ENCODE measurements around the gene SIN3B.
"Not testable (repeated sequence)": the region's sequence is repeated elsewhere in the genome, so short reads cannot be mapped to it uniquely, and the experiment has no call there.

SIN3B gene

DNA sequence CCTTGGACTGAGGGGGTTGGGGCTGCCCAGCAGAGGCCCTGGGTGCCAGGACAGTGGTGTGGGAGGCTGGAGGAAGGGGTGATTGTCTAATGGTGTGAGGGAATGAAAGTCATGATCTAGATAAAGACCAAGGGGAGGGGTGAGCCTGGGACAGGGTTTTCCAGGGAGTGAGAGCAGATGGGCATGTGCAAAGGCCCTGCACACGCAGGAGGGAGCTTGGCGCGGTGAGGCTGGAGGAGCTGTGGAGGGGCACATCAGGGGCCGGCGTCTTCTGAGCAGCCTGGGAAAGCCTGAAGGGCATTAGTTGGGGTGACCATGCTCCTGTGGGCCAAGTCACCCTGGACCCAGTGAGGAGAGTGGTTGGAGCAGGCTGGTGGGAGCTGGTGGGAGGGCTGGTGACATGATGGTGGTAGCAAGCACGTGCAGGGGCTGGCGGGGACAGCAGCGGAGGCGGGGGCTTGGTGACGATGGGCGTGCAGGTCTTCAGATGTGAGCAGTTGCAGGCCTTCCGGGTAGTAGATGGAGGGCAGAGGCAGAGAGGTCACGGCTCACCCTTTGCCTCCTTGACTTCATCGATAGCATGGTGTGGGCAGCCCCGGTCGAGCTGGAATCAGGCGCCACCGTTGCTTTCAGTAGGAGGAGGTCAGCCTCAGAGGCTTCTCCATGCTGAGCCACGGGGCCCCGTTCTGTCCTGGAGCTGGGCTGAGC is 39.4 kb downstream of the SIN3B start:
- no peak for DNase-seq (ENCODE audit: low read depth)

DNA sequence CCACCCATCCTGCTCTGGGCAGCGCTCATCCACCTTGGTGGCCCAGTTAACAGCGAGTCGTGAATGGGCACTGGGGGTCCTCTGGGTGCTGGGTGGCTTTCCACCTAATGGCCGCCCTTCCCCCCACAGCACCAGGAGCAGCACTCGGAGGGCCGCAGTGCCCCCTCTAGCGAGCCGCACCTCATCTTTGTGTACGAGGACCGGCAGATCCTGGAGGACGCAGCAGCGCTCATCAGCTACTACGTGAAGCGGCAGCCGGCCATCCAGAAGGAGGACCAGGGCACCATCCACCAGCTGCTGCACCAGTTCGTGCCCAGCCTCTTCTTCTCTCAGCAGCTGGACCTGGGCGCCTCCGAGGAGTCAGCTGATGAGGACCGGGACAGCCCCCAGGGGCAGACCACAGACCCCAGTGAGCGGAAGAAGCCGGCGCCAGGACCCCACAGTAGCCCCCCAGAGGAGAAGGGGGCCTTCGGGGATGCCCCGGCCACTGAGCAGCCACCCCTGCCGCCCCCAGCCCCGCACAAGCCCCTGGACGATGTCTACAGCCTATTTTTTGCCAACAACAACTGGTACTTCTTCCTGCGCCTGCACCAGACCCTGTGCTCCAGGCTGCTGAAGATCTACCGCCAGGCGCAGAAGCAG is 40.3 kb downstream of the SIN3B start:
- DNase-seq (ENCODE audit: low read depth): no peak

DNA sequence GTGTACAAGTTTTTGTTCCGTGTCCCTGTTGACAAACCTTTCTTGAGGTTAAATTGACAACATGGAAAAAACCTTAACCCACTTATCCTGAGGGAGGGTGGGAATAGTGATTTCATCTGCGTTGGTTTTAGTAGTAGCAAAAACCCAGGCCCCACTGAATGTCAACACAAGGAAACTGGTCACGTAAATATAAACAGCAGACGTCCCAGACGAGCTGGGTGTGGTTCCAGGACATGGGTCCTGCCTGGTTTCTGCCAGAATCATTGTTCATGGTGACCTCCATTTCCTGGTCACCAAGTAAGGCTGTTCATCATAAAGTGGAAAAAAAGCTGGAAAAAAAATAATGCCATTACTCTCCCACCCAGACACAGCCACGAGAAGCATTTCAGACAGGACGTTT is 42.7 kb downstream of the SIN3B start:
- no peak for DNase-seq (ENCODE audit: low read depth)

- DNase-seq (ENCODE audit: low read depth): no peak
Measured at GRCh38 chr19:16872728-16873127, 43.5 kb downstream of the SIN3B start.

DNA sequence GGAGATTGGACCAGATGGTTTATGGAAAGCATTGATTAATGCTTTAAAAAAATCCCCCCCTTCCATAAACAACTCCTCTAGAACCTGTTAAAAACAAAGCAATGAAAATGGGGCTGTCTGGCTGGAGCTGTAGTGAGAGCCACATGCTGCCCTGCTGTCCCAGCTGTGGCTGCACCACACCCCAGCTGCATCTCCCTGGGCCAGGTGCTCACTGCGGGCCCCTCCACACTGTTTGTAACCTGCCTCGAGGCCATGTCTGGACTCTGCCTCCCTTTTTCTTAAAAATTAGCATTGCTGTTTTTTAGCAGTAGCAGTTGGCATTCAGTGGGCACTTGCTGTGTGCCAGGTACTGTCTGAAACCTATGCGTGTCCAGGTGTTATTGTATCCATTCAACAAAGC is 44.4 kb downstream of the SIN3B start:
- no peak for DNase-seq (ENCODE audit: low read depth)

GRCh38 chr19:16874250-16874977 is 45.2 kb downstream of the SIN3B start:
- DNase-seq (ENCODE audit: low read depth): no peak

- not testable (repeated sequence) for DNase-seq (ENCODE audit: low read depth)
Measured at GRCh38 chr19:16874978-16875299, 45.7 kb downstream of the SIN3B start.

GRCh38 chr19:16875584-16876555 is 46.7 kb downstream of the SIN3B start:
- DNase-seq (ENCODE audit: low read depth): no peak

- no peak for DNase-seq (ENCODE audit: low read depth)
Measured at GRCh38 chr19:16876904-16877361, 47.7 kb downstream of the SIN3B start.

GRCh38 chr19:16877581-16877980 is 48.4 kb downstream of the SIN3B start:
- DNase-seq (ENCODE audit: low read depth): no peak

DNA sequence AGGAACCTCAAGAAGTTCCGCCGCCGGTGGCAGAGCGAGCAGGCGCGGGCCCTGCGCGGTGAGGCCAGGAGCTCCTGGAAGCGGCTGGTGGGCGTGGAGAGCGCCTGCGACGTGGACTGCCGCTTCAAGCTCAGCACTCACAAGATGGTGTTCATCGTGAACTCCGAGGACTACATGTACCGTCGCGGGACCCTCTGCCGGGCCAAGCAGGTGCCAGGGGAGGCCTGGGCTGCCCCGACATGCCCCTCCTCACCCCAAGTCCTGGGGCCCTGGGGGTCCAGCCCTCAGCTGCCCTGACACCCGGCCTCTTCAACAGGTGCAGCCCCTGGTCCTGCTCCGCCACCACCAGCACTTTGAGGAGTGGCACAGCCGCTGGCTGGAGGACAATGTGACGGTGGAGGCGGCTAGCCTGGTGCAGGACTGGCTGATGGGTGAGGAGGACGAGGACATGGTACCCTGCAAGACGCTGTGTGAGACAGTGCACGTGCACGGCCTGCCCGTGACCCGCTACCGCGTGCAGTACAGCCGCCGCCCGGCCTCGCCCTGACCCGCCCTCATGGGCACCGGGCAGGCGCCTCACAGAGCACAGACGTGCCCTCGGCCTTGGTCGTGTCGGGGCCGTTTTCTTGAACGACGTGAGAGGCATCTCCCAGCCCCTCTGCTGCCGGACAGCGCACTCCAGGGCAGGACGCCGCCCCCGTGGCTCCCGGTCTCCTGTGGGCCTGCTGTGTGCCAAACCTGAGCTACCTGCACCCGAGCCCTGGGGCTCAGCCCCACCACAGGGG is 49.2 kb downstream of the SIN3B start:
- DNase-seq (ENCODE audit: low read depth): no peak

DNA sequence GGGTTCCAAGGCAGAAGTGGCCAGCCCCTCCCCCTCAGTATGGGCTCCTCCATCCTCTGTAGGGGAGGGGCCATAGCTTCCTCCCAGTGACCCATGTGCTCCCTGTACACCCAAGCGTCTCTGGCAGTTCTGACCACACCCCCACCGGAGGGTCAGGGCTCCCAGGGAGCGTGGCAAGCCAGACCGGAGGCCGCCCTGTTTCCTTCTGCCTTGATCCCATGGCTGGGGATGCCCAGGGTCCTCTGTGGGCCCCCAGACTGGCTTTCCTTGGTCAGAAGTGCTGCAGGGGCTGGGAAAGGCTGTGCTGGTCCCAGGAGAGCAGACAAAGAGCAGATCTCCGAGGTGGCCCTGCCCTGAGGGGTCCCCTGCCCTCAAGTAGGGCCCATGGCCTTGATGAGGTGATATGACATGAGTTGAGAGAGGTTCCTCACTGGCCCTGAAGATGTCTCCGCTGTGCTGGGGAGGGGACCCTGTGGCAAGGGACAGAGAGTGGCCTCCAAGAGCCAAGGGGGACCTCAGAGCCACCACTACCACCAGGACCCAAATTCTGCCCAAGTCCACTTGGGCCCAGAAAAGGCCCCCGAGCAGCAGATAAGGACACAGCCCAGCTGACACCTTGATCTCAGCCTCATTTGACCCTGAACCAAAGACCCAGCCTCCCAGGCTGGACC is 51.8 kb downstream of the SIN3B start:
- no peak for DNase-seq (ENCODE audit: low read depth)

- DNase-seq (ENCODE audit: low read depth): no peak
Measured at GRCh38 chr19:16882146-16882545, 52.9 kb downstream of the SIN3B start.

DNA sequence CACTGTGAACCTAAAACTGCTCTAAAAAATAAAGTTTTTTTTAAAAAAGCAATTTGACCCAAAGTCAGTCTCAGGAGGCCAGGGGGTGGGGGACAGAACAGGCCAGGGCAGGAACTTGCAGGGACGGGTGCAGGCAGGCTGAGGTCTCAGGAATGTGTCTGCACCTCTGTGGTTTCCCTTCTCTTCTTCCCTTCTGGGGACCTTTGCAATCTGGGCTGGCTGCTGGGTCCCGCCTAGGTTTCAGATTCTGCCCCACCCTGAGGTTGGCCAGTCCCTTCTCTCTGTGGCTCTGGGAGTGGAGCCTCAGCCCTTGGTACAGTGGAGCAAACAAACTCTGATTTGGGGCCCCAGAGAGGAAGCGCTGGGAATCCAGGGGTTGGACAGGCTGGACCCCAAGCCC is 54.3 kb downstream of the SIN3B start:
- no peak for DNase-seq (ENCODE audit: low read depth)

- no peak for DNase-seq (ENCODE audit: low read depth)
Measured at GRCh38 chr19:16885166-16885565, 56.0 kb downstream of the SIN3B start.

- peak; percentile 54 for DNase-seq (ENCODE audit: low read depth)
Measured at GRCh38 chr19:16886305-16886880, 57.2 kb downstream of the SIN3B start.

DNA sequence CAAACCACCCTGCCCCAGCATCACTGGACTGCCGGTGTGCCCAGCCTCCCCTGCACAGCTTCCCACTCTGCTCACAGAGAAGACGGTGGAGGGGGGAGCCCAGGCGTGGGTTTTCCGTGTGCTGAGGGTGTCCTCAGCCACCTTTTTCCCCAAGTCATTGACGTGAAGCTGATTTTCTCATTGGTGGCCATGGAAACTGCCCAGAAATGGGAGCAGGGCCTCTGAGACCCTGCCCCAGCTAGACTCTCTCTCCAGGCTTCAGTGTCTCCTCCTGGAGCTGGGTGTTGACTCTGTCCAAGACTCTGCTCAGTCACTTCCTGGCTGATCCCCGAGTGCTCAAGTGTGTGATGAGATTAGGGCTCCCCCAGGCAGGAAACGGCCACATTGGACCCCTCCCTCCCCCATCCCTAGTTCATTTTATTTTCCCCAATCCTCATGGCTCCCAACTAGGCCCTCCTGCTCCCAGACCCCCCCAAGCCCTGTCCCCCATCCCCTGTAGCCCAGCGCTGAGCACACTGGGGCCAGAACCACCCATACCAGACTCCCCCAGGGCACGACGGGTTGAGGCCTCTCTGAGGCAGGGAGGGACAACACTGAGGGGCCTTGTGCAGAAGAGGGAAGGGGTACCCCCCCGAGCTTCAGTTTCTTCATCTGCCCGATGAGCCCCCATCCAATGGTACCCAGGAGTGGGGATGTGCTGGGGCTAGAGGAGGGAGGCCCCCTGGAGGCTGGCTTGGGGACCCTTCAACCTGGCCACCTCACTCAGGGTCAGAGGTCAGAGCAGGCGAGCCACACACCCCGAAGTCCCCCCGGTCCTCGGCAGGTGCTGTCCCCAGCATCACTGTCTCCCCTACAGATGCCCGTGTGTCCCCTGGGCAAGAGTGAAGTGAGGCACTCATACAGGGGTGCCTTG is 58.4 kb downstream of the SIN3B start:
- no peak for DNase-seq (ENCODE audit: low read depth)

DNA sequence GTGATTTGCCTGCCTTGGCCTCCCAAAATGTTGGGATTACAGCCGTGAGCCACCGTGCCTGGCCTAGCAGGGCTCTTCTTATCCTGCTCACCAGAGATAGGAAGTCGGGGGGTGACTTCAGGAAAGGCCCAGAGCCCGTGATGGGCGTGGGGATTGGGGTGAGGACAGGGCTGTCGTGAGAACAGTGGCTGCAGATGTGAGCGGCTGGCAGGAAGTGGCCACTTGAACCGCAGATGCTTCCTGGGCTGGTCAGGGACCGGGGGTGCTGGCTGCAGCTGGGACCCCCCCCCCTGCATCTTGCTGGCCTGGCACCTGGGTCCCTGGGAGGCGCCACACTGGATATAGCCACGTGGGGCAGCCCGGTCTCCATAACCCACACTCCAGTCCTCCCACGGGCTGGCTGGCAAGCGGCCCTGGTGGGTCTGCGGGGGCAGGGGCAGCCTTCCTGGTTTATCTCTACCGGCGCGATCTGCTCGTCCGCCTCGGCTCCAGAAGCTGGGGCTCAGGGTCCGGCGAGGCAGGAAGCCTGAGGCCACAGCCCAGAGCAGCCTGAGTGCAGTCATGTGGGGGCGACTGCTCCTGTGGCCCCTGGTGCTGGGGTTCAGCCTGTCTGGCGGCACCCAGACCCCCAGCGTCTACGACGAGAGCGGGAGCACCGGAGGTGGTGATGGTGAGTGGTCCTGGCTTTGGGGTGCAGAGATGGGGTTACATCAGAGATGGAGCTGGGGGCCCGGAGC is 59.6 kb downstream of the SIN3B start, which contains the start of gene F2RL3:
F2RL3 (plus strand) TSS at position 371 of the 737 bp plus-strand sequence; CDS start at position 562, 191 bp downstream.
- DNase-seq (ENCODE audit: low read depth): no peak
